CD4-positive, alpha-beta T cell treated with Interleukin-1 beta for 1 hour (primary cell): ENCODE results near the gene TMEM178B.

Source experiments
- DNase-seq, 2 donors: peaks; one replicate each; pipeline ENCODE4 v3.0.0-alpha.2; 2020 to 2022

Gene TMEM178B

GRCh38 chr7:141481971-141482370 is 408.1 kb downstream of the TMEM178B start:
- DNase-seq, result no peak

GRCh38 chr7:141483044-141483443 is 409.2 kb downstream of the TMEM178B start:
- no peak for DNase-seq

- no peak for DNase-seq
Observed at GRCh38 chr7:141484907-141485306, 411.0 kb downstream of the TMEM178B start.

- no peak for DNase-seq
Observed at GRCh38 chr7:141486959-141487358, 413.1 kb downstream of the TMEM178B start.

- no peak for DNase-seq
Observed at GRCh38 chr7:141490474-141490873, 416.6 kb downstream of the TMEM178B start.

- DNase-seq, result no peak
Observed at GRCh38 chr7:141495057-141495456, 421.2 kb downstream of the TMEM178B start.

- no peak for DNase-seq
Observed at GRCh38 chr7:141497391-141497790, 423.5 kb downstream of the TMEM178B start.

- no peak for DNase-seq
Observed at GRCh38 chr7:141500608-141501007, 426.7 kb downstream of the TMEM178B start.

- no peak for DNase-seq
Observed at GRCh38 chr7:141501451-141501850, 427.6 kb downstream of the TMEM178B start.

GRCh38 chr7:141511316-141511675 is 437.4 kb downstream of the TMEM178B start:
- DNase-seq, result no peak

GRCh38 chr7:141511676-141512396 is 438.0 kb downstream of the TMEM178B start:
- no peak for DNase-seq

- no peak for DNase-seq
Observed at GRCh38 chr7:141512597-141512996, 438.7 kb downstream of the TMEM178B start.

GRCh38 chr7:141513720-141514119 is 439.9 kb downstream of the TMEM178B start:
- no peak for DNase-seq

GRCh38 chr7:141515941-141516340 is 442.1 kb downstream of the TMEM178B start:
- no peak for DNase-seq

- no peak for DNase-seq
Observed at GRCh38 chr7:141519623-141520022, 445.8 kb downstream of the TMEM178B start.

- DNase-seq, result no peak
Observed at GRCh38 chr7:141522657-141523342, 448.9 kb downstream of the TMEM178B start.

- DNase-seq, result no peak
Observed at GRCh38 chr7:141525973-141526514, 452.2 kb downstream of the TMEM178B start.

- no peak for DNase-seq
Observed at GRCh38 chr7:141527076-141527475, 453.2 kb downstream of the TMEM178B start.

GRCh38 chr7:141528399-141528798 is 454.5 kb downstream of the TMEM178B start:
- DNase-seq, result no peak
